Activated CD8-positive, alpha-beta T cell treated with anti-CD3 and anti-CD28 coated beads for 36 hours (primary cell): Measurements from ENCODE around the gene MVB12B. TPM values are rescaled to one million over a fixed set of nuclear protein-coding genes. Genes with fewer than 3 reads are reported as not detected.

Experiments
- ATAC-seq: fragments of 200-7000 bp; cut with Tn5 transposase; one replicate; pipeline ENCODE4 v1.10.0; 2021; ENCODE audit warnings: mild to moderate bottlenecking, moderate library complexity
- CTCF ChIA-PET: fragments of 350-600 bp; sonication (Branson Sonifier 250); formaldehyde crosslinking; loops from one replicate; lab custom pipeline; 2021; ENCODE audit warnings: antibody characterized with exemption; lab: Charles Lee
- POLR2A ChIA-PET: fragments of 350-600 bp; sonication (Branson Sonifier 250); formaldehyde crosslinking; loops from one replicate; lab custom pipeline; 2021; ENCODE audit warnings: antibody characterized with exemption; lab: Charles Lee
- DNase-seq: peaks from one replicate; pipeline ENCODE4 v3.0.0-alpha.2; 2020
- H3K27ac Mint-ChIP-seq: one replicate; pipeline ENCODE4 v1.8.0; 2021; ENCODE audit warnings: mild to moderate bottlenecking, mixed read lengths
- H3K27me3 Mint-ChIP-seq: one replicate; pipeline ENCODE4 v1.8.0; 2021; ENCODE audit warnings: mixed read lengths
- H3K36me3 Mint-ChIP-seq: one replicate; pipeline ENCODE4 v1.8.0; 2021; ENCODE audit warnings: low read depth, mixed read lengths
- H3K4me1 Mint-ChIP-seq: one replicate; pipeline ENCODE4 v1.8.0; 2021; ENCODE audit warnings: low read depth, mixed read lengths
- H3K4me3 Mint-ChIP-seq: one replicate; pipeline ENCODE4 v1.8.0; 2021; ENCODE audit warnings: mild to moderate bottlenecking, moderate library complexity, mixed read lengths
- H3K9me3 Mint-ChIP-seq: one replicate; pipeline ENCODE4 v1.8.0; 2021; ENCODE audit warnings: mixed read lengths
- CTCF ChIP-seq: fragments of 200-600 bp; IDR thresholded peaks from one replicate; pipeline ENCODE4 v1.8.0; 2022; ENCODE audit warnings: antibody characterized with exemption, mild to moderate bottlenecking
- intact Hi-C: fragments of 100-400 bp; cut with micrococcal nuclease; formaldehyde crosslinking; loops from one replicate; pipeline ENCODE4 v1.10.0; 2022
- total RNA-seq, 2 experiments: library from RNA; stranded (reverse); gene quantifications; one replicate each; pipeline ENCODE4 v1.2.3, GENCODE V29; 2021

MVB12B gene
- total RNA-seq, 2 experiments from 2014 or later = 6.4 to 6.6 TPM

GRCh38 chr9:126320158-126320922, 6.3 kb upstream of the MVB12B start:
- CTCF ChIA-PET = interaction anchor here (0.6 to 10.1 kb wide), 3 partner anchors 77 to 178 kb away, joined by 3 to 104 read pairs (median 7); no protein-coding TSS in a partner anchor
- DNase-seq (peak; percentile 40), ATAC-seq (peak; percentile 85)
- no peak overlapping the region for H3K4me3 Mint-ChIP-seq
- H3K4me1 Mint-ChIP-seq = peaks cover 4% of the 10 kb centered on the region
- H3K27me3 Mint-ChIP-seq = no peaks in the 10 kb centered on the region
- H3K9me3 Mint-ChIP-seq = peaks cover 7% of the 10 kb centered on the region
- no peak for TF ChIP-seq CTCF
- H3K36me3 Mint-ChIP-seq = peaks cover 1% of the 10 kb centered on the region
- POLR2A ChIA-PET = interaction anchor here (0.6 kb wide), 1 partner anchor 1465 kb away, joined by 3 read pairs; the partner anchor contains the start of gene CDK9
- intact Hi-C loops = no loop called here
- H3K27ac Mint-ChIP-seq = no peak overlapping the region

- ChIA-PET POLR2A (no interaction called here), CTCF (interaction anchor here (1.4 to 10.1 kb wide), 3 partner anchors 76 to 170 kb away, joined by 3 to 104 read pairs (median 4); no protein-coding TSS in a partner anchor)
- intact Hi-C loops = no loop called here
- Mint-ChIP-seq H3K27me3 (no peaks in the 10 kb centered on the region), H3K36me3 (peaks cover 1% of the 10 kb centered on the region), H3K9me3 (peaks cover 7% of the 10 kb centered on the region), H3K27ac (no peak overlapping the region), H3K4me1 (peaks cover 8% of the 10 kb centered on the region), H3K4me3 (no peak overlapping the region)
- TF ChIP-seq CTCF = no peak
- DNase-seq (no peak), ATAC-seq (no peak)
Measured at GRCh38 chr9:126321742-126322141, 4.9 kb upstream of the MVB12B start.

GRCh38 chr9:126325821-126326220, 808 bp upstream of the MVB12B start:
- H3K9me3 Mint-ChIP-seq = peaks cover 7% of the 10 kb centered on the region
- ChIA-PET CTCF (interaction anchor here (0.8 to 4.1 kb wide), 7 partner anchors 10 to 192 kb away, joined by 3 to 17 read pairs (median 5); no protein-coding TSS in a partner anchor), POLR2A (interaction anchor here (3.2 kb wide), 1 partner anchor 72 kb away, joined by 16 read pairs; no protein-coding TSS in a partner anchor)
- H3K4me1 Mint-ChIP-seq = peaks cover 36% of the 10 kb centered on the region
- peak overlapping the region; percentile 82 for H3K27ac Mint-ChIP-seq
- intact Hi-C loops = loop anchor here (5.0 kb wide), 1 partner anchor 71 kb away; no protein-coding TSS in a partner anchor
- peaks cover 3% of the 10 kb centered on the region for H3K36me3 Mint-ChIP-seq
- DNase-seq (no peak), ATAC-seq (no peak)
- peak overlapping the region; percentile 72 for H3K4me3 Mint-ChIP-seq
- H3K27me3 Mint-ChIP-seq = no peaks in the 10 kb centered on the region
- no peak for TF ChIP-seq CTCF

GRCh38 chr9:126327006-126327713, 531 bp downstream of the MVB12B start:
- H3K27ac Mint-ChIP-seq = peak overlapping the region; percentile 70
- CTCF ChIA-PET = interaction anchor here (1.1 to 4.1 kb wide), 8 partner anchors 9 to 164 kb away, joined by 3 to 23 read pairs (median 8); no protein-coding TSS in a partner anchor
- intact Hi-C loops = loop anchor here (5.0 kb wide), 1 partner anchor 70 kb away; no protein-coding TSS in a partner anchor

More at GRCh38 chr9:126327006-126327713, 531 bp downstream of the MVB12B start:
- no peak for TF ChIP-seq CTCF
- Mint-ChIP-seq H3K36me3 (peaks cover 3% of the 10 kb centered on the region), H3K27me3 (no peaks in the 10 kb centered on the region), H3K4me3 (peak overlapping the region; percentile 66), H3K9me3 (peaks cover 7% of the 10 kb centered on the region), H3K4me1 (peaks cover 48% of the 10 kb centered on the region)
- ATAC-seq (peak; percentile 28), DNase-seq (peak; percentile 34)
- POLR2A ChIA-PET = interaction anchor here (1.0 to 3.2 kb wide), 4 partner anchors 9 to 70 kb away, joined by 3 to 16 read pairs (median 4); no protein-coding TSS in a partner anchor
